Measurements from ENCODE around the gene P2RX7.

P2RX7 gene

GRCh38 chr12:121138284-121138683, 5.6 kb downstream of the P2RX7 start:
- no peak for TF ChIP-seq POLR2AphosphoS5 (IDR thresholded peaks at IDR 0.05; ENCODE audit: low read depth, low read length)
- TF ChIP-seq FOXP2 (optimal IDR thresholded peaks at IDR 0.05; ENCODE audit: borderline replicate concordance, extremely low read depth, extremely low read length, insufficient read depth) = no peak
- no peak for TF ChIP-seq SIN3A (IDR thresholded peaks at IDR 0.05; ENCODE audit: borderline replicate concordance, insufficient read depth, low read length)
- no peak for TF ChIP-seq TAF1 (IDR thresholded peaks at IDR 0.05; ENCODE audit: borderline replicate concordance, insufficient read depth, low read length)
- no peak for TF ChIP-seq REST (IDR thresholded peaks at IDR 0.05; ENCODE audit: insufficient read depth in 1 of 2, low read depth in 2 of 2, low read length in 2 of 2)

GRCh38 chr12:121139286-121139685, 6.6 kb downstream of the P2RX7 start:
- TF ChIP-seq SIN3A (IDR thresholded peaks at IDR 0.05; ENCODE audit: borderline replicate concordance, insufficient read depth, low read length) (no peak), REST (IDR thresholded peaks at IDR 0.05; ENCODE audit: insufficient read depth in 1 of 2, low read depth in 2 of 2, low read length in 2 of 2) (no peak), FOXP2 (optimal IDR thresholded peaks at IDR 0.05; ENCODE audit: borderline replicate concordance, extremely low read depth, extremely low read length, insufficient read depth) (no peak), POLR2AphosphoS5 (IDR thresholded peaks at IDR 0.05; ENCODE audit: low read depth, low read length) (no peak), TAF1 (IDR thresholded peaks at IDR 0.05; ENCODE audit: borderline replicate concordance, insufficient read depth, low read length) (no peak)

GRCh38 chr12:121142171-121142950, 9.7 kb downstream of the P2RX7 start:
- TF ChIP-seq FOXP2 (optimal IDR thresholded peaks at IDR 0.05; ENCODE audit: borderline replicate concordance, extremely low read depth, extremely low read length, insufficient read depth) = no peak
- no peak for TF ChIP-seq TAF1 (IDR thresholded peaks at IDR 0.05; ENCODE audit: borderline replicate concordance, insufficient read depth, low read length)
- TF ChIP-seq REST (IDR thresholded peaks at IDR 0.05; ENCODE audit: insufficient read depth in 1 of 2, low read depth in 2 of 2, low read length in 2 of 2) = no peak
- no peak for TF ChIP-seq SIN3A (IDR thresholded peaks at IDR 0.05; ENCODE audit: borderline replicate concordance, insufficient read depth, low read length)
- no peak for TF ChIP-seq POLR2AphosphoS5 (IDR thresholded peaks at IDR 0.05; ENCODE audit: low read depth, low read length)

- no peak for TF ChIP-seq FOXP2 (optimal IDR thresholded peaks at IDR 0.05; ENCODE audit: borderline replicate concordance, extremely low read depth, extremely low read length, insufficient read depth)
- no peak for TF ChIP-seq TAF1 (IDR thresholded peaks at IDR 0.05; ENCODE audit: borderline replicate concordance, insufficient read depth, low read length)
- no peak for TF ChIP-seq REST (IDR thresholded peaks at IDR 0.05; ENCODE audit: insufficient read depth in 1 of 2, low read depth in 2 of 2, low read length in 2 of 2)
- TF ChIP-seq SIN3A (IDR thresholded peaks at IDR 0.05; ENCODE audit: borderline replicate concordance, insufficient read depth, low read length) = no peak
- no peak for TF ChIP-seq POLR2AphosphoS5 (IDR thresholded peaks at IDR 0.05; ENCODE audit: low read depth, low read length)
Measured at GRCh38 chr12:121144416-121144914, 11.8 kb downstream of the P2RX7 start.
